ENCODE data around the gene HMGB1. TPM values are rescaled to one million over a fixed set of nuclear protein-coding genes. Genes with fewer than 3 reads are reported as not detected.

Gene HMGB1
- total and polyA plus RNA-seq, 8 donors: 29.5 to 479 (median 339) TPM

- DNase-seq: no peak
- Histone ChIP-seq H3K36me3 (no peaks in the 10 kb centered on the region), H3K27ac (peak overlapping the region in 1 of 5 donors; percentile 67), H3K4me1 (peaks cover 0 to 20% (median 2%) of the 10 kb centered on the region in 4 donors), H3K27me3 (no peaks in the 10 kb centered on the region), H3K4me3 (no peak overlapping the region), H3K9me3 (no peaks in the 10 kb centered on the region)
- intact Hi-C loops (cut with DNase I; ENCODE audit: low total_unique reads): no loop called here
- WGBS, 5 donors: 39 to 64% (median 52%) methylated on average over 4 of the region's 4 CpGs
- no peak for TF ChIP-seq POLR2AphosphoS5 (IDR thresholded peaks at IDR 0.05)
- TF ChIP-seq POLR2A (IDR thresholded peaks at IDR 0.05): no peak
- no peak for TF ChIP-seq EP300 (IDR thresholded peaks at IDR 0.05)
- no peak for TF ChIP-seq CTCF (IDR thresholded peaks at IDR 0.05)
Measured at GRCh38 chr13:30477346-30478195, 11.8 kb upstream of the HMGB1 start.

DNA sequence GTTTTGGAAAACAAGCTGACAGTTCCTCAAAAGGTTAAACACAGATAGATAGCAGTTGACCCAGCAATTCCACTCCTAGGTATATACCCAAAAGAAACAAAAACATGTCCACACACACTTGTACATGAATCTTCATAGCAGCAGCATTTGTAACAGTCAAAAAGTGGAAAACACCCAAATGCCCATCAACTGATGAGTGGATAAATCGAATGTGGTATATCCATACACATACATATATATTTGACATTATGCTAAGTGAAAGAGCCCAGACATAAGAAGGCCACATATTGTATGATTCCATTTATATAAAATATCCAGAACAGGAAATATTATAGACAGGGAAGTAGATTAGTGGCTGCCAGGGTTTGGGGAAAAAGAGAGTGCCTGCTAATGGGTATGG lies 7.9 kb upstream of the HMGB1 start:
- 90 to 97% (median 95%) methylated on average over 1 of the region's 1 CpG for WGBS, 5 donors
- H3K36me3 ChIP-seq: no peaks in the 10 kb centered on the region
- TF ChIP-seq EP300 (IDR thresholded peaks at IDR 0.05) (no peak), CTCF (IDR thresholded peaks at IDR 0.05) (no peak), POLR2AphosphoS5 (IDR thresholded peaks at IDR 0.05) (no peak), POLR2A (IDR thresholded peaks at IDR 0.05) (no peak)
- no peak overlapping the region for H3K4me3 ChIP-seq
- H3K27ac ChIP-seq: no peak overlapping the region
- no peak for DNase-seq
- H3K27me3 ChIP-seq: no peaks in the 10 kb centered on the region
- no peaks in the 10 kb centered on the region for H3K9me3 ChIP-seq
- H3K4me1 ChIP-seq: peaks cover 0 to 4% (median 0%) of the 10 kb centered on the region in 4 donors
- intact Hi-C loops (cut with DNase I; ENCODE audit: low total_unique reads): no loop called here

- Histone ChIP-seq H3K9me3 (no peaks in the 10 kb centered on the region), H3K36me3 (peaks cover 6 to 15% (median 13%) of the 10 kb centered on the region in 4 donors), H3K27me3 (no peaks in the 10 kb centered on the region), H3K4me3 (no peak overlapping the region), H3K27ac (no peak overlapping the region), H3K4me1 (peaks cover 23 to 34% (median 26%) of the 10 kb centered on the region in 4 donors)
- WGBS, 5 donors: 48 to 60% (median 51%) methylated on average over 4 of the region's 4 CpGs
- DNase-seq: peak in 1 of 2 donors; percentile 10
- intact Hi-C loops (cut with DNase I; ENCODE audit: low total_unique reads): no loop called here
- TF ChIP-seq POLR2A (IDR thresholded peaks at IDR 0.05) (no peak), POLR2AphosphoS5 (IDR thresholded peaks at IDR 0.05) (no peak), CTCF (IDR thresholded peaks at IDR 0.05) (no peak), EP300 (IDR thresholded peaks at IDR 0.05) (no peak)
Measured at GRCh38 chr13:30466841-30467252, 1.1 kb upstream of the HMGB1 start.

DNA sequence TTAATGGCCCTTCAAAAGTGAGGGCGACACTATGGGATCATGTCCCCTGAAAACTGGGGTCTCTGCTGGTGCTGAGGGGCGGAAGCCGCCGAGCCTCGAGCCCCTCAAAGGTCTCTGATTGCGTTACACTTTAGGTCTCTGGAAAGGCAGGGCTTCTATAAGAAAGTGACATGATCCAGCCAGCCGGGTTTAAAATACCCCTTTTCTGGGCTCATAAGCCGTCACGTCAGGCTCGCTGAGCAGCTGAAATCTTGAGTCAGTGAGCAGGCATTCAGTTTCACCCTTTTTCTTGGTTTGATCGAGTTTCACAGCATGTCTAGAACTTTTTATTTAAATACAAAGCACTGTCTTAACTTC lies 600 bp upstream of the HMGB1 start:
- intact Hi-C loops (cut with DNase I; ENCODE audit: low total_unique reads): no loop called here
- Histone ChIP-seq H3K4me3 (peak overlapping the region in 2 of 4 donors; percentile 71 to 75), H3K27ac (peak overlapping the region in 3 of 5 donors; percentile 100), H3K27me3 (no peaks in the 10 kb centered on the region), H3K36me3 (peaks cover 6 to 20% (median 19%) of the 10 kb centered on the region in 4 donors), H3K9me3 (no peaks in the 10 kb centered on the region), H3K4me1 (peaks cover 24 to 39% (median 32%) of the 10 kb centered on the region in 4 donors)
- 5 to 9% (median 6%) methylated on average over 11 of the region's 11 CpGs for WGBS, 5 donors
- DNase-seq: no peak
- TF ChIP-seq CTCF (IDR thresholded peaks at IDR 0.05) (no peak), POLR2A (IDR thresholded peaks at IDR 0.05) (no peak), POLR2AphosphoS5 (IDR thresholded peaks at IDR 0.05) (no peak), EP300 (IDR thresholded peaks at IDR 0.05) (no peak)

Data from stomach (tissue), 9 donors.